ENCODE measurements around the gene PGLYRP1. TPM values are rescaled to one million over a fixed set of nuclear protein-coding genes. Genes with fewer than 3 reads are reported as not detected.

Gene PGLYRP1
- total RNA-seq, 1 experiment from 2014 or later = not detected

DNA sequence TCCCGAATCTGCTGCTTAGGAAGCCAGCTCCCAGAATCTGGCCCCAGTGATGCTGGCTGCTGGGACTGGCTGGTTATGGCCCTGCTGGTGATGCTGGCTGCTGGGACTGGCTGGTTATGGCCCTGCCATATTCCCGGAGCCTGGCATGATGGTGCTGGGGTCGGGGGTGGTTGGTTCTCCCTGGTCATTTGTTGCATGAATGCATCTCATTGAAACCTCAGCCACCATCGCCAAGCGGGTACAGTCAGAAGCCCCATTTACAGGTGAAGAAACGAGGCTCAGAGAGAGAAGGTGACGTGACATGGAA lies 2.1 kb downstream of the PGLYRP1 start:
- Histone ChIP-seq H3K36me3 (ENCODE audit: control insufficient read depth, insufficient read depth, low read length) (no peaks in the 10 kb centered on the region), H3K9me3 (ENCODE audit: control insufficient read depth, insufficient read depth, low read depth, low read length) (no peaks in the 10 kb centered on the region), H3K4me3 (ENCODE audit: low read depth in 2 of 2, low read length in 2 of 2) (no peak overlapping the region), H3K27ac (ENCODE audit: low read length) (no peak overlapping the region), H3K27me3 (ENCODE audit: control insufficient read depth, insufficient read depth, low read length) (no peaks in the 10 kb centered on the region), H3K4me1 (ENCODE audit: control insufficient read depth, insufficient read depth, low read length) (no peaks in the 10 kb centered on the region)
- BruUV-seq (replicated peaks) = no TSS peak
- in situ Hi-C loops (cut with HindIII; ENCODE audit: low pct_unique_long_range_greater_than_20kb, low sequenced_read_pairs) = no loop called here
- DNase-seq (ENCODE audit: low read depth, low spot score) (no peak), ATAC-seq (no peak)
- POLR2A ChIA-PET = no interaction called here
- intact Hi-C loops (cut with micrococcal nuclease; ENCODE audit: unreplicated experiment) = no loop called here
- TF ChIP-seq TCF7L2 (IDR thresholded peaks at IDR 0.05; ENCODE audit: low read depth, low read length) = no peak
- TF ChIP-seq, protein P1, sequence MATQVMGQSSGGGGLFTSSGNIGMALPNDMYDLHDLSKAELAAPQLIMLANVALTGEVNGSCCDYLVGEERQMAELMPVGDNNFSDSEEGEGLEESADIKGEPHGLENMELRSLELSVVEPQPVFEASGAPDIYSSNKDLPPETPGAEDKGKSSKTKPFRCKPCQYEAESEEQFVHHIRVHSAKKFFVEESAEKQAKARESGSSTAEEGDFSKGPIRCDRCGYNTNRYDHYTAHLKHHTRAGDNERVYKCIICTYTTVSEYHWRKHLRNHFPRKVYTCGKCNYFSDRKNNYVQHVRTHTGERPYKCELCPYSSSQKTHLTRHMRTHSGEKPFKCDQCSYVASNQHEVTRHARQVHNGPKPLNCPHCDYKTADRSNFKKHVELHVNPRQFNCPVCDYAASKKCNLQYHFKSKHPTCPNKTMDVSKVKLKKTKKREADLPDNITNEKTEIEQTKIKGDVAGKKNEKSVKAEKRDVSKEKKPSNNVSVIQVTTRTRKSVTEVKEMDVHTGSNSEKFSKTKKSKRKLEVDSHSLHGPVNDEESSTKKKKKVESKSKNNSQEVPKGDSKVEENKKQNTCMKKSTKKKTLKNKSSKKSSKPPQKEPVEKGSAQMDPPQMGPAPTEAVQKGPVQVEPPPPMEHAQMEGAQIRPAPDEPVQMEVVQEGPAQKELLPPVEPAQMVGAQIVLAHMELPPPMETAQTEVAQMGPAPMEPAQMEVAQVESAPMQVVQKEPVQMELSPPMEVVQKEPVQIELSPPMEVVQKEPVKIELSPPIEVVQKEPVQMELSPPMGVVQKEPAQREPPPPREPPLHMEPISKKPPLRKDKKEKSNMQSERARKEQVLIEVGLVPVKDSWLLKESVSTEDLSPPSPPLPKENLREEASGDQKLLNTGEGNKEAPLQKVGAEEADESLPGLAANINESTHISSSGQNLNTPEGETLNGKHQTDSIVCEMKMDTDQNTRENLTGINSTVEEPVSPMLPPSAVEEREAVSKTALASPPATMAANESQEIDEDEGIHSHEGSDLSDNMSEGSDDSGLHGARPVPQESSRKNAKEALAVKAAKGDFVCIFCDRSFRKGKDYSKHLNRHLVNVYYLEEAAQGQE (IDR thresholded peaks at IDR 0.05; ENCODE audit: insufficient read depth in 1 of 2, low read depth in 2 of 2, low read length in 1 of 2) = no peak
- TF ChIP-seq SIN3A (IDR thresholded peaks at IDR 0.05; ENCODE audit: borderline replicate concordance, insufficient read depth, low read depth, low read length) = no peak
- TF ChIP-seq POLR2AphosphoS5 (IDR thresholded peaks at IDR 0.05; ENCODE audit: low read depth, low read length) = no peak
- no peak for TF ChIP-seq CTCF (IDR thresholded peaks at IDR 0.05)
- CTCF ChIA-PET = interaction anchor here (0.6 kb wide), 1 partner anchor 57 kb away, joined by 3 read pairs; no protein-coding TSS in a partner anchor

- POLR2A ChIA-PET = no interaction called here
Measured at GRCh38 chr19:46019270-46019669, 3.6 kb downstream of the PGLYRP1 start.

More at GRCh38 chr19:46019270-46019669, 3.6 kb downstream of the PGLYRP1 start:
- no peak overlapping the region for H3K27ac ChIP-seq (ENCODE audit: low read length)
- intact Hi-C loops (cut with micrococcal nuclease; ENCODE audit: unreplicated experiment) (no loop called here), in situ Hi-C loops (cut with HindIII; ENCODE audit: low pct_unique_long_range_greater_than_20kb, low sequenced_read_pairs) (no loop called here)
- H3K9me3 ChIP-seq (ENCODE audit: control insufficient read depth, insufficient read depth, low read depth, low read length) = no peaks in the 10 kb centered on the region
- BruUV-seq (replicated peaks) = TSS peak; percentile 84
- CTCF ChIA-PET = interaction anchor here (0.6 kb wide), 1 partner anchor 237 kb away, joined by 3 read pairs; no protein-coding TSS in a partner anchor
- ATAC-seq = no peak
- no peaks in the 10 kb centered on the region for H3K36me3 ChIP-seq (ENCODE audit: control insufficient read depth, insufficient read depth, low read length)
- H3K4me1 ChIP-seq (ENCODE audit: control insufficient read depth, insufficient read depth, low read length) = peaks cover 3% of the 10 kb centered on the region; the same call in 1 of the 2 replicates
- no peak overlapping the region for H3K4me3 ChIP-seq (ENCODE audit: low read depth in 2 of 2, low read length in 2 of 2)
- TF ChIP-seq CTCF (IDR thresholded peaks at IDR 0.05) (no peak), SIN3A (IDR thresholded peaks at IDR 0.05; ENCODE audit: borderline replicate concordance, insufficient read depth, low read depth, low read length) (no peak), TCF7L2 (IDR thresholded peaks at IDR 0.05; ENCODE audit: low read depth, low read length) (no peak)
- TF ChIP-seq, protein P1 (IDR thresholded peaks at IDR 0.05; ENCODE audit: insufficient read depth in 1 of 2, low read depth in 2 of 2, low read length in 1 of 2) = no peak
- no peaks in the 10 kb centered on the region for H3K27me3 ChIP-seq (ENCODE audit: control insufficient read depth, insufficient read depth, low read length)
- DNase-seq (ENCODE audit: low read depth, low spot score) = no peak
